ENCODE data around the gene WDR7. TPM values are rescaled to one million over a fixed set of nuclear protein-coding genes. Genes with fewer than 3 reads are reported as not detected.

The WDR7 gene
- total and polyA plus RNA-seq, 12 donors = 3.6 to 64.6 (median 24.2) TPM

DNA sequence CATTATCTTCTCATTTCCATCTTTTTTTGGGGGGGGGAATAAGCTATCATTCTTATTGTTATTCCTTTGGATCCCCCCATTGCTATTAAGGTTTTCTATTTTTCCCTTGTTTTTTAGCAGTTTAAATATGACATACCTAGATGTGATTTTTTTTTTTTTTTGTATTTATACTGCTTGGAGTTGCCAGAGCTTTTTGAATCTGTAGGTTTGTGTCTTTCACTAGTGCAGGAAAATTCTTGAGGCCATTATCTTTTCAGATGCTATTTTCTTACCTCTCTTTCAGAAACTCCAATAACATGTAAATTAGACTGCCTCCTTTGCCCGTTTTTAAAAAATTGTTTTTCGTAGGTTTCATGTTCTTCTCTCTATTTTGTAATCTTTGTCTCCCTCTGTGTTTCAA, 88.6 kb downstream of the WDR7 start:
- H3K4me3 ChIP-seq = no peak overlapping the region
- peaks cover 0 to 7% of the 10 kb centered on the region in 2 donors for H3K4me1 ChIP-seq (replicated peaks in 1 of 2)
- H3K27me3 ChIP-seq = no peaks in the 10 kb centered on the region
- DNase-seq = no peak
- H3K27ac ChIP-seq = no peak overlapping the region
- intact Hi-C loops (cut with DNase I) = loop anchor here in 1 of 2 donors (10.0 kb wide), 1 partner anchor 825 kb away; no protein-coding TSS in a partner anchor
- TF ChIP-seq POLR2A (IDR thresholded peaks at IDR 0.05) = no peak
- TF ChIP-seq, protein P1, sequence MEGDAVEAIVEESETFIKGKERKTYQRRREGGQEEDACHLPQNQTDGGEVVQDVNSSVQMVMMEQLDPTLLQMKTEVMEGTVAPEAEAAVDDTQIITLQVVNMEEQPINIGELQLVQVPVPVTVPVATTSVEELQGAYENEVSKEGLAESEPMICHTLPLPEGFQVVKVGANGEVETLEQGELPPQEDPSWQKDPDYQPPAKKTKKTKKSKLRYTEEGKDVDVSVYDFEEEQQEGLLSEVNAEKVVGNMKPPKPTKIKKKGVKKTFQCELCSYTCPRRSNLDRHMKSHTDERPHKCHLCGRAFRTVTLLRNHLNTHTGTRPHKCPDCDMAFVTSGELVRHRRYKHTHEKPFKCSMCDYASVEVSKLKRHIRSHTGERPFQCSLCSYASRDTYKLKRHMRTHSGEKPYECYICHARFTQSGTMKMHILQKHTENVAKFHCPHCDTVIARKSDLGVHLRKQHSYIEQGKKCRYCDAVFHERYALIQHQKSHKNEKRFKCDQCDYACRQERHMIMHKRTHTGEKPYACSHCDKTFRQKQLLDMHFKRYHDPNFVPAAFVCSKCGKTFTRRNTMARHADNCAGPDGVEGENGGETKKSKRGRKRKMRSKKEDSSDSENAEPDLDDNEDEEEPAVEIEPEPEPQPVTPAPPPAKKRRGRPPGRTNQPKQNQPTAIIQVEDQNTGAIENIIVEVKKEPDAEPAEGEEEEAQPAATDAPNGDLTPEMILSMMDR (IDR thresholded peaks at IDR 0.05) = no peak
- H3K36me3 ChIP-seq (replicated peaks in 1 of 2) = no peaks in the 10 kb centered on the region
- WGBS, 4 donors = 95 to 100% (median 98%) methylated on average over 2 of the region's 2 CpGs
- H3K9me3 ChIP-seq (replicated peaks in 1 of 3) = no peaks in the 10 kb centered on the region

DNA sequence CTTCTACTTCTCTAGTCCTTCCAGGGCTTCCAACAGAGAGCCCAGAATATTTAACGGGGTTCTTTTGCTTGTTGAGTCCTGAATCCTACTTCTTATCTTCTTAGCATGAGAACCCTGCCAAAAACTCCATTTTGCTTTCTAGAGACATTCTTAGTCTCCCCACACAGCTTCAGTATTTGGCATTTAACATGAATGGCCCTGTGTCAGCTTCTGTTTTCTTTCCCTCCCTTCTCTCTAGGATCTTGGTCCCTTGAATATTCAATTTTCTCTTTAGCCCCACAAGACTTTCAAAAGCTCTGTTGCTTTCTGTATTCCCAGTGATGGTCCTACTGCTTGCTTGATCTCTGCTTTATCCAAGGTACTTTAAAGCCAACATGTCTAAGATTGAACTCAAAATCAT, 89.5 kb downstream of the WDR7 start:
- H3K27ac ChIP-seq = no peak overlapping the region
- no peaks in the 10 kb centered on the region for H3K36me3 ChIP-seq (replicated peaks in 1 of 2)
- intact Hi-C loops (cut with DNase I) = loop anchor here in 1 of 2 donors (10.0 kb wide), 1 partner anchor 824 kb away; no protein-coding TSS in a partner anchor
- 72 to 92% (median 80%) methylated on average over 1 of the region's 1 CpG for WGBS, 4 donors
- no peaks in the 10 kb centered on the region for H3K9me3 ChIP-seq (replicated peaks in 1 of 3)
- H3K4me3 ChIP-seq = no peak overlapping the region
- peaks cover 0 to 7% of the 10 kb centered on the region in 2 donors for H3K4me1 ChIP-seq (replicated peaks in 1 of 2)
- TF ChIP-seq, protein P1 (IDR thresholded peaks at IDR 0.05) = no peak
- TF ChIP-seq POLR2A (IDR thresholded peaks at IDR 0.05) = no peak
- DNase-seq = no peak
- H3K27me3 ChIP-seq = no peaks in the 10 kb centered on the region

DNA sequence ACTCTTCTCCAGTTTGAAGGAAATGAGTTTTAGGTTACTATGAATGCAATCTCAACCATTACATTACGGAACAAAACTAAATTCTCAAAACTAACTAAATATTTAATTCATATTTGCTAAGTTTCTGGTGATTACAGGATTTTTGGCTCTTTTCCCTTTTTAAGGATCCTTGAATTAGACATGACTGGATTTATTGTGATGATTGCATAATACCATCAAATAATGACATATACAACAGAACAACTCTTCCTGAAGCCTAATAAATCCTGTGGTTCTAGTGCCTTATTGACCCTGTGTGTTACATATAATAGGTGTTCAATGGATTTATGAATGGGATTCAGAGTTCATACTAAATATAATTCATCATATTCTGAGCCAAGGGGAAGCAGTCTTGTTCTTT, 90.5 kb downstream of the WDR7 start:
- no peak overlapping the region for H3K27ac ChIP-seq
- no peak for DNase-seq
- no peaks in the 10 kb centered on the region for H3K9me3 ChIP-seq (replicated peaks in 1 of 3)
- TF ChIP-seq, protein P1 (IDR thresholded peaks at IDR 0.05) = no peak
- TF ChIP-seq POLR2A (IDR thresholded peaks at IDR 0.05) = no peak
- no peak overlapping the region for H3K4me3 ChIP-seq
- no peaks in the 10 kb centered on the region for H3K36me3 ChIP-seq (replicated peaks in 1 of 2)
- 84 to 92% (median 90%) methylated on average over 1 of the region's 1 CpG for WGBS, 4 donors
- peaks cover 0 to 7% of the 10 kb centered on the region in 2 donors for H3K4me1 ChIP-seq (replicated peaks in 1 of 2)
- intact Hi-C loops (cut with DNase I) = loop anchor here in 1 of 2 donors (10.0 kb wide), 1 partner anchor 823 kb away; no protein-coding TSS in a partner anchor
- H3K27me3 ChIP-seq = no peaks in the 10 kb centered on the region

DNA sequence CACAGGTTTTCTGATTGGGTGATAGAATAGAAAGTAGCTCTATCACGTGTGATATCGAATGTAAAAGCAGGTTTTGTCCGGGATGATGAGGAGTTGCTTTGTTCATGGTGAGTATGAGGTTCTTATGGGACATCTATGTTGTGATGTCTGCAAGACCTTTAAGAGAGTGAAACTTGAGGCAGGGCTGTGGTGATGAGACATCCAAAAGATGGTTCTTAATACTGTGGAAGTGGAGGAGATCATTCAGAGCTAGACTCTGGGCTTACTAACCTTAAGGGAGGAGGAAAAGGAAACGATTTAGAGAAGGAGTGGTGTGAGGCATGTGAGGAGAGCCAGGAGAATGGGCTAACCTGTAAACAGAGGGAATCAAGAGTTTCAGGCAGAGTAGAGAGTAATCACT, 92.0 kb downstream of the WDR7 start:
- DNase-seq = no peak
- H3K36me3 ChIP-seq (replicated peaks in 1 of 2) = no peaks in the 10 kb centered on the region
- 92 to 97% (median 94%) methylated on average over 4 of the region's 4 CpGs for WGBS, 4 donors
- intact Hi-C loops (cut with DNase I) = loop anchor here in 1 of 2 donors (10.0 kb wide), 1 partner anchor 822 kb away; no protein-coding TSS in a partner anchor
- H3K9me3 ChIP-seq (replicated peaks in 1 of 3) = no peaks in the 10 kb centered on the region
- H3K4me3 ChIP-seq = no peak overlapping the region
- no peak overlapping the region for H3K27ac ChIP-seq
- H3K27me3 ChIP-seq = no peaks in the 10 kb centered on the region
- no peak for TF ChIP-seq POLR2A (IDR thresholded peaks at IDR 0.05)
- TF ChIP-seq, protein P1 (IDR thresholded peaks at IDR 0.05) = no peak
- H3K4me1 ChIP-seq (replicated peaks in 1 of 2) = peaks cover 0 to 7% of the 10 kb centered on the region in 2 donors
